GM12892 (cell line): ENCODE data around the gene C1QTNF1.
"Not testable (repeated sequence)": the region's sequence is repeated elsewhere in the genome, so short reads cannot be mapped to it uniquely, and the experiment has no call there.

Source experiments
- DNase-seq: peaks from one replicate; pipeline ENCODE4 v3.0.0; 2011; ENCODE audit not compliant: insufficient read length
- FAIRE-seq: peaks from 2 replicates; lab custom pipeline; 2011; peaks lifted over from hg19 to GRCh38; lab: Jason Lieb, UNC
- POLR2A ChIP-seq: IDR thresholded peaks from 2 replicates; pipeline ENCODE4 v1.6.1; 2011; ENCODE audit warnings: low read depth, low read length, control low read depth
- POLR2AphosphoS5 ChIP-seq: IDR thresholded peaks from 2 replicates; pipeline ENCODE4 v1.6.1; 2011; ENCODE audit warnings: low read depth, low read length, control low read depth
- TAF1 ChIP-seq: IDR thresholded peaks from 2 replicates; pipeline ENCODE4 v1.6.1; 2011; ENCODE audit warnings: low read depth, mild to moderate bottlenecking, control low read depth, low read length, borderline replicate concordance

The C1QTNF1 gene

GRCh38 chr17:79024901-79025737 lies 1.1 kb downstream of the C1QTNF1 start:
- FAIRE-seq (no peak), DNase-seq (peak; percentile 15)
- no peak for TF ChIP-seq POLR2A
- no peak for TF ChIP-seq POLR2AphosphoS5
- no peak for TF ChIP-seq TAF1

- no peak for FAIRE-seq
- no peak for TF ChIP-seq POLR2AphosphoS5
- no peak for TF ChIP-seq TAF1
- no peak for TF ChIP-seq POLR2A
- DNase-seq, result peak; percentile 5
Observed at GRCh38 chr17:79026376-79027273, 2.7 kb downstream of the C1QTNF1 start.

- DNase-seq (peak; percentile 7), FAIRE-seq (no peak)
Observed at GRCh38 chr17:79027274-79027924, 3.4 kb downstream of the C1QTNF1 start.

GRCh38 chr17:79027925-79028491 lies 4.0 kb downstream of the C1QTNF1 start:
- FAIRE-seq (no peak), DNase-seq (peak; percentile 15)
- no peak for TF ChIP-seq POLR2AphosphoS5

More at GRCh38 chr17:79027274-79027924, 3.4 kb downstream of the C1QTNF1 start:
- TF ChIP-seq POLR2AphosphoS5 (no peak), POLR2A (no peak), TAF1 (no peak)

GRCh38 chr17:79028496-79029326 lies 4.7 kb downstream of the C1QTNF1 start:
- FAIRE-seq, result no peak
- TF ChIP-seq POLR2A (no peak), TAF1 (no peak), POLR2AphosphoS5 (no peak)
- DNase-seq, result peak; percentile 5

- TF ChIP-seq TAF1 (no peak), POLR2A (no peak), POLR2AphosphoS5 (no peak)
- DNase-seq (no peak), FAIRE-seq (no peak)
Observed at GRCh38 chr17:79029327-79030009, 5.5 kb downstream of the C1QTNF1 start.

- not testable (repeated sequence) for FAIRE-seq, DNase-seq
Observed at GRCh38 chr17:79030636-79031035, 6.7 kb downstream of the C1QTNF1 start.

GRCh38 chr17:79031996-79032875 lies 8.3 kb downstream of the C1QTNF1 start:
- no peak for TF ChIP-seq POLR2AphosphoS5
- no peak for TF ChIP-seq TAF1
- TF ChIP-seq POLR2A, result no peak
- DNase-seq, result no peak
- FAIRE-seq, result no peak

- FAIRE-seq, result no peak
- TF ChIP-seq POLR2A (no peak), TAF1 (no peak), POLR2AphosphoS5 (no peak)
Observed at GRCh38 chr17:79033046-79033616, 9.2 kb downstream of the C1QTNF1 start.

More at GRCh38 chr17:79033046-79033616, 9.2 kb downstream of the C1QTNF1 start:
- DNase-seq, result no peak
